Neural cell (in vitro differentiated cells): ENCODE data around the gene IFITM10. TPM values are rescaled to one million over a fixed set of nuclear protein-coding genes. Genes with fewer than 3 reads are reported as not detected.

Source experiments
- H2AFZ ChIP-seq: fragments of 200-600, 300-800 bp; sonication (generic), shearing (Covaris generic); 2 replicates; pipeline ENCODE4 v1.6.0; 2014; ENCODE audit warnings: low read depth, mild to moderate bottlenecking, antibody characterized with exemption, low read length, moderate library complexity
- H3F3A ChIP-seq: fragments of 200-600 bp; shearing (Covaris generic); 2 replicates; pipeline ENCODE4 v1.6.1; 2016; ENCODE audit warnings: mild to moderate bottlenecking, moderate library complexity, mixed read lengths, antibody characterized with exemption, low read length; ENCODE audit not compliant: insufficient read depth, poor library complexity, severe bottlenecking
- H3K27ac ChIP-seq: fragments of 200-600, 300-800 bp; sonication (generic), shearing (Covaris generic); 2 replicates; pipeline ENCODE4 v1.5.1; 2014; ENCODE audit warnings: mild to moderate bottlenecking, low read length, moderate library complexity
- H3K27me3 ChIP-seq: fragments of 300-800, 200-600 bp; sonication (generic), shearing (Covaris generic); 2 replicates; pipeline ENCODE4 v1.6.0; 2014; ENCODE audit warnings: mild to moderate bottlenecking, low read depth, low read length, moderate library complexity; ENCODE audit not compliant: insufficient read depth
- H3K36me3 ChIP-seq: fragments of 300-800, 200-600 bp; sonication (generic), shearing (Covaris generic); 2 replicates; pipeline ENCODE4 v1.5.1; 2014; ENCODE audit warnings: mild to moderate bottlenecking, antibody characterized with exemption, low read length, moderate library complexity; ENCODE audit not compliant: insufficient read depth
- H3K4me2 ChIP-seq: fragments of 300-800, 200-600 bp; sonication (generic), shearing (Covaris generic); 2 replicates; pipeline ENCODE4 v1.6.0; 2014; ENCODE audit warnings: mild to moderate bottlenecking, low read length
- H3K4me3 ChIP-seq: fragments of 300-800, 200-600 bp; sonication (generic), shearing (Covaris generic); 2 replicates; pipeline ENCODE4 v1.5.1; 2014; ENCODE audit warnings: mild to moderate bottlenecking, low read length, moderate library complexity
- H3K79me2 ChIP-seq: fragments of 200-600 bp; shearing (Covaris generic); replicated peaks from 2 replicates; pipeline ENCODE4 v1.6.0; 2014; ENCODE audit warnings: mild to moderate bottlenecking, low read length, moderate library complexity; ENCODE audit not compliant: insufficient read depth
- H3K9ac ChIP-seq: fragments of 300-800, 200-600 bp; sonication (generic), shearing (Covaris generic); 2 replicates; pipeline ENCODE4 v1.6.1; 2016; ENCODE audit warnings: mild to moderate bottlenecking, low read length, mixed read lengths
- H3K9me2 ChIP-seq: fragments of 200-600 bp; shearing (Covaris generic); 2 replicates; pipeline ENCODE4 v1.6.1; 2016; ENCODE audit warnings: mild to moderate bottlenecking, low read length, mixed read lengths; ENCODE audit not compliant: insufficient read depth
- H3K9me3 ChIP-seq: fragments of 200-600, 300-800 bp; sonication (generic), shearing (Covaris generic); 2 replicates; pipeline ENCODE4 v1.6.1; 2016; ENCODE audit warnings: mild to moderate bottlenecking, mixed run types, low read length, moderate library complexity, mixed read lengths
- H4K20me1 ChIP-seq: fragments of 200-600 bp; shearing (Covaris generic); 2 replicates; pipeline ENCODE4 v1.6.1; 2016; ENCODE audit warnings: mild to moderate bottlenecking, mixed run types; ENCODE audit not compliant: insufficient read depth
- CTCF ChIP-seq: fragments of 450-650 bp; IDR thresholded peaks from 2 replicates; pipeline ENCODE4 v1.5.1; 2014; ENCODE audit warnings: antibody characterized with exemption, mild to moderate bottlenecking, moderate library complexity; ENCODE audit not compliant: poor library complexity, severe bottlenecking
- EP300 ChIP-seq: fragments of 450-650 bp; conservative IDR thresholded peaks from 2 replicates; pipeline ENCODE4 v1.6.1; 2014; ENCODE audit warnings: antibody characterized with exemption, mild to moderate bottlenecking, moderate library complexity; ENCODE audit not compliant: poor library complexity, severe bottlenecking
- EZH2 ChIP-seq: fragments of 200-600, 300-800 bp; shearing (Covaris generic), sonication (generic); IDR thresholded peaks from 2 replicates; pipeline ENCODE4 v1.6.1; 2014; ENCODE audit warnings: antibody characterized with exemption, low read length, borderline replicate concordance, mild to moderate bottlenecking; ENCODE audit not compliant: insufficient read depth, poor library complexity, severe bottlenecking
- MXI1 ChIP-seq: fragments of 450-650 bp; conservative IDR thresholded peaks from 2 replicates; pipeline ENCODE4 v1.6.1; 2014; ENCODE audit warnings: antibody characterized with exemption, mild to moderate bottlenecking; ENCODE audit not compliant: poor library complexity, severe bottlenecking
- POLR2AphosphoS5 ChIP-seq: IDR thresholded peaks from 2 replicates; pipeline ENCODE4 v1.6.1; 2012
- RAD21 ChIP-seq: fragments of 450-650 bp; conservative IDR thresholded peaks from 2 replicates; pipeline ENCODE4 v1.6.1; 2014; ENCODE audit warnings: antibody characterized with exemption, mild to moderate bottlenecking, moderate library complexity
- REST ChIP-seq: IDR thresholded peaks from 2 replicates; pipeline ENCODE4 v1.6.1; 2012; ENCODE audit warnings: borderline replicate concordance
- SMC3 ChIP-seq: fragments of 450-650 bp; conservative IDR thresholded peaks from 2 replicates; pipeline ENCODE4 v1.6.1; 2014; ENCODE audit warnings: antibody characterized with exemption, mild to moderate bottlenecking, moderate library complexity; ENCODE audit not compliant: poor library complexity
- TAF1 ChIP-seq: IDR thresholded peaks from 2 replicates; pipeline ENCODE4 v1.6.1; 2012; ENCODE audit warnings: low read depth
- polyA plus RNA-seq: library from polyadenylated mRNA; depleted of rRNA; stranded (reverse); fragments of >200 nt; gene quantifications from 2 replicates; pipeline ENCODE4 v1.2.3, GENCODE V29; 2014

The IFITM10 gene
- polyA plus RNA-seq, 1 donor from 2014 or later: 1.1 TPM

- Histone ChIP-seq H3K9me3 (no peaks in the 10 kb centered on the region), H4K20me1 (no peaks in the 10 kb centered on the region), H3F3A (no peaks in the 10 kb centered on the region), H3K4me2 (no peak overlapping the region), H2AFZ (no peak overlapping the region), H3K4me3 (no peak overlapping the region), H3K27ac (no peak overlapping the region), H3K9me2 (no peaks in the 10 kb centered on the region), H3K27me3 (no peaks in the 10 kb centered on the region), H3K9ac (no peak overlapping the region), H3K36me3 (no peaks in the 10 kb centered on the region), H3K79me2 (peaks cover 1% of the 10 kb centered on the region)
- TF ChIP-seq CTCF (no peak), POLR2AphosphoS5 (no peak), EZH2 (no peak), TAF1 (no peak), RAD21 (no peak), SMC3 (no peak), MXI1 (no peak), REST (no peak), EP300 (no peak)
These were observed 7.6 kb upstream of the IFITM10 start for GRCh38 chr11:1757861-1758610.

GRCh38 chr11:1756791-1757771 lies 6.7 kb upstream of the IFITM10 start:
- H3K36me3 ChIP-seq: no peaks in the 10 kb centered on the region
- no peak overlapping the region for H3K4me3 ChIP-seq
- no peaks in the 10 kb centered on the region for H3K27me3 ChIP-seq
- no peak overlapping the region for H3K4me2 ChIP-seq
- H4K20me1 ChIP-seq: no peaks in the 10 kb centered on the region
- no peaks in the 10 kb centered on the region for H3K9me2 ChIP-seq
- H2AFZ ChIP-seq: no peak overlapping the region
- H3K9me3 ChIP-seq: no peaks in the 10 kb centered on the region
- H3K27ac ChIP-seq: no peak overlapping the region
- H3K79me2 ChIP-seq: no peaks in the 10 kb centered on the region
- no peak overlapping the region for H3K9ac ChIP-seq
- TF ChIP-seq RAD21 (no peak), EP300 (no peak), TAF1 (no peak), MXI1 (no peak), CTCF (no peak), EZH2 (no peak), REST (no peak), SMC3 (no peak), POLR2AphosphoS5 (no peak)
- H3F3A ChIP-seq: no peaks in the 10 kb centered on the region
